ENCODE measurements around the gene SLCO3A1. TPM values are rescaled to one million over a fixed set of nuclear protein-coding genes. Genes with fewer than 3 reads are reported as not detected.

The SLCO3A1 gene
- total and polyA plus RNA-seq, 2 of the 8 experiments (the other 6 are each of a cell fraction or from before 2014, with no cell fraction given), result 15.1 to 20.4 TPM

GRCh38 chr15:91952216-91952615, 98.7 kb downstream of the SLCO3A1 start:
- no peak overlapping the region for H2BK5ac ChIP-seq (ENCODE audit: low read depth, low read length)
- no peak overlapping the region for H2BK12ac ChIP-seq (ENCODE audit: low read depth, low read length)
- no peak overlapping the region for H2BK15ac ChIP-seq (ENCODE audit: low read length)
- no peak overlapping the region for H3K18ac ChIP-seq (ENCODE audit: extremely low read depth, low read length)
- CTCF ChIA-PET (ENCODE audit: partially characterized antibody), result interaction anchor here (1.4 kb wide), 1 partner anchor 16 kb away, joined by 4 read pairs; no protein-coding TSS in a partner anchor
- no peak overlapping the region for H3K56ac ChIP-seq (replicated peaks; ENCODE audit: insufficient read length, low read depth, low read length)
- peaks cover 7% of the 10 kb centered on the region; the same call in 1 of the 2 replicates for H3K79me1 ChIP-seq (ENCODE audit: low read depth, low read length)
- H3K27ac ChIP-seq (ENCODE audit: low read depth, low read length), result no peak overlapping the region
- no peaks in the 10 kb centered on the region for H3K9me3 ChIP-seq (ENCODE audit: insufficient read depth in 2 of 2, low read depth in 1 of 2, low read length in 1 of 2)
- H2AK5ac ChIP-seq (ENCODE audit: low read depth, low read length), result no peak overlapping the region
- no peak overlapping the region for H2BK20ac ChIP-seq (ENCODE audit: low read length)
- no peak overlapping the region for H4K91ac ChIP-seq (replicated peaks; ENCODE audit: insufficient read length, low read length)
- H3K36me3 ChIP-seq (ENCODE audit: control insufficient read depth in 2 of 4, insufficient read depth in 4 of 4, low read length in 3 of 4), result no peaks in the 10 kb centered on the region
- H3K4me2 ChIP-seq (ENCODE audit: insufficient read depth in 1 of 2, low read depth in 2 of 2, low read length in 2 of 2), result no peak overlapping the region
- no peak for FAIRE-seq
- DNase-seq (ENCODE audit: low read depth in 1 of 2, low spot score in 2 of 2), result no peak
- TF ChIP-seq POLR2AphosphoS5 (IDR thresholded peaks at IDR 0.05; ENCODE audit: low read depth, low read length) (no peak), SIRT6 (IDR thresholded peaks at IDR 0.05; ENCODE audit: low read length) (no peak), BCL11A (IDR thresholded peaks at IDR 0.05; ENCODE audit: low read depth in 2 of 2, low read length in 2 of 2) (no peak), RAD21 (IDR thresholded peaks at IDR 0.05 in 1 of 2, conservative IDR thresholded peaks at IDR 0.05 in 1 of 2; ENCODE audit: low read depth in 2 of 2, low read length in 2 of 2) (no peak), PHF8 (conservative IDR thresholded peaks at IDR 0.05; ENCODE audit: low read depth, low read length) (no peak), SIN3A (conservative IDR thresholded peaks at IDR 0.05 in 1 of 2, IDR thresholded peaks at IDR 0.05 in 1 of 2; ENCODE audit: low read depth in 1 of 2, low read length in 2 of 2) (no peak), ASH2L (IDR thresholded peaks at IDR 0.05; ENCODE audit: low read length) (no peak), BRCA1 (IDR thresholded peaks at IDR 0.05; ENCODE audit: low read depth, low read length) (no peak), HDAC6 (IDR thresholded peaks at IDR 0.05; ENCODE audit: low read depth, low read length) (no peak), RBBP5 (IDR thresholded peaks at IDR 0.05; ENCODE audit: borderline replicate concordance, low read depth, low read length) (no peak), SP2 (IDR thresholded peaks at IDR 0.05; ENCODE audit: low read length) (no peak), SUZ12 (IDR thresholded peaks at IDR 0.05; ENCODE audit: low read length) (no peak), TEAD4 (IDR thresholded peaks at IDR 0.05; ENCODE audit: low read depth, low read length) (no peak), CTBP2 (IDR thresholded peaks at IDR 0.05; ENCODE audit: borderline replicate concordance, insufficient read depth, insufficient read length, low read length) (no peak)
- peaks cover 0 to 16% of the 10 kb centered on the region in 2 experiments; a peak in 2 of 4 replicates for H3K79me2 ChIP-seq (ENCODE audit: control insufficient read depth in 1 of 2, insufficient read depth in 2 of 2, low read length in 2 of 2)
- no peak overlapping the region for H3K9ac ChIP-seq (replicated peaks in 1 of 4; ENCODE audit: extremely low read depth in 1 of 4, low read depth in 3 of 4, low read length in 3 of 4)
- H3K27me3 ChIP-seq (replicated peaks in 1 of 4; ENCODE audit: control insufficient read depth in 3 of 4, extremely low read depth in 1 of 4, insufficient read depth in 3 of 4, low read length in 3 of 4), result no peaks in the 10 kb centered on the region
- H3K4ac ChIP-seq (replicated peaks; ENCODE audit: insufficient read length, low read depth, low read length), result no peak overlapping the region
- H3K23me2 ChIP-seq (ENCODE audit: low read depth, low read length), result no peaks in the 10 kb centered on the region
- POLR2A ChIA-PET (ENCODE audit: partially characterized antibody), result no interaction called here
- no peak overlapping the region for H4K5ac ChIP-seq (ENCODE audit: insufficient read length, low read depth, low read length)
- H3K14ac ChIP-seq (ENCODE audit: insufficient read length), result no peak overlapping the region
- H3K23ac ChIP-seq (ENCODE audit: insufficient read length), result no peak overlapping the region
- no peak overlapping the region for H3K4me3 ChIP-seq (ENCODE audit: extremely low read depth in 1 of 4, insufficient read depth in 2 of 4, low read depth in 3 of 4, low read length in 4 of 4)
- no peak overlapping the region for H2AFZ ChIP-seq (ENCODE audit: low read length)
- H4K8ac ChIP-seq (ENCODE audit: extremely low read depth, insufficient read depth, low read length), result no peak overlapping the region
- H2BK120ac ChIP-seq (replicated peaks; ENCODE audit: low read depth, low read length), result no peak overlapping the region
- H4K20me1 ChIP-seq (replicated peaks in 1 of 2; ENCODE audit: control insufficient read depth in 1 of 2, insufficient read depth in 2 of 2, low read length in 2 of 2), result no peaks in the 10 kb centered on the region
- WGBS, 2 experiments (ENCODE audit: extremely low coverage in 1 of 2, insufficient coverage in 1 of 2, insufficient read length in 1 of 2, insufficient replicate concordance in 2 of 2, low coverage in 1 of 2, low lambda C conversion rate in 2 of 2, missing lambda C conversion rate in 1 of 2), result 94% methylated on average over 1 of the region's 1 CpG; no CpG with 5 or more reads in 1 of the 2 experiments
- peaks cover 24 to 37% (median 28%) of the 10 kb centered on the region in 4 experiments for H3K4me1 ChIP-seq (replicated peaks in 1 of 4; ENCODE audit: control insufficient read depth in 3 of 4, insufficient read depth in 4 of 4, low read length in 3 of 4)
